GM12891 (cell line): Measurements from ENCODE around the gene MS4A10. TPM values are rescaled to one million over a fixed set of nuclear protein-coding genes. Genes with fewer than 3 reads are reported as not detected.

Source experiments
- DNase-seq: peaks from one replicate; pipeline ENCODE4 v3.0.0; 2011; ENCODE audit warnings: low spot score; ENCODE audit not compliant: insufficient read length
- FAIRE-seq: peaks from 2 replicates; lab custom pipeline; 2011; peaks lifted over from hg19 to GRCh38; lab: Jason Lieb, UNC
- PAX5 ChIP-seq: IDR thresholded peaks from 2 replicates; pipeline ENCODE4 v1.6.1; 2011; ENCODE audit warnings: low read length, moderate library complexity, mild to moderate bottlenecking; ENCODE audit not compliant: insufficient read depth, severe bottlenecking
- POLR2A ChIP-seq: IDR thresholded peaks from 2 replicates; pipeline ENCODE4 v1.6.1; 2011; ENCODE audit warnings: low read depth, low read length, control low read depth
- POLR2AphosphoS5 ChIP-seq: IDR thresholded peaks from 2 replicates; pipeline ENCODE4 v1.6.1; 2011; ENCODE audit warnings: low read depth, low read length, control low read depth
- POU2F2 ChIP-seq: IDR thresholded peaks from 2 replicates; pipeline ENCODE4 v1.6.1; 2011; ENCODE audit warnings: low read depth, mild to moderate bottlenecking, control low read depth, low read length, moderate library complexity
- SPI1 ChIP-seq: IDR thresholded peaks from 2 replicates; pipeline ENCODE4 v1.6.1; 2011; ENCODE audit warnings: low read depth, low read length, control low read depth
- TAF1 ChIP-seq: IDR thresholded peaks from 2 replicates; pipeline ENCODE4 v1.6.1; 2011; ENCODE audit warnings: low read depth, low read length, control low read depth
- polyA plus RNA-seq: library from polyadenylated mRNA; unstranded; fragments of >200 nt; gene quantifications from one replicate; pipeline ENCODE4 v1.2.1, GENCODE V29; 2012; ENCODE audit warnings: low read depth, missing spikeins, inconsistent platforms; ENCODE audit not compliant: missing spikeins

The MS4A10 gene
- not detected for polyA plus RNA-seq

- DNase-seq (no peak), FAIRE-seq (no peak)
- TF ChIP-seq POLR2A (no peak), POU2F2 (no peak), SPI1 (no peak), POLR2AphosphoS5 (no peak), TAF1 (no peak), PAX5 (no peak)
Observed at GRCh38 chr11:60785136-60785535, at the start of gene MS4A10. Gene MS4A10, plus strand, starts transcription at chr11:60785333. Its CDS starts 5,003 bp downstream, at chr11:60790336.

- FAIRE-seq: no peak
- TF ChIP-seq POLR2A: no peak
- TF ChIP-seq SPI1: no peak
- TF ChIP-seq POU2F2: no peak
- TF ChIP-seq PAX5: no peak
- TF ChIP-seq POLR2AphosphoS5: no peak
- TF ChIP-seq TAF1: no peak
Observed at GRCh38 chr11:60739114-60739513, 46.0 kb upstream of the MS4A10 start.

GRCh38 chr11:60740573-60740972 is 44.6 kb upstream of the MS4A10 start:
- DNase-seq (no peak), FAIRE-seq (no peak)
- TF ChIP-seq PAX5 (no peak), POLR2AphosphoS5 (no peak), SPI1 (no peak), POU2F2 (no peak), POLR2A (no peak), TAF1 (no peak)

More at GRCh38 chr11:60739114-60739513, 46.0 kb upstream of the MS4A10 start:
- no peak for DNase-seq

GRCh38 chr11:60741421-60741820 is 43.7 kb upstream of the MS4A10 start:
- DNase-seq (no peak), FAIRE-seq (no peak)
- TF ChIP-seq PAX5 (no peak), SPI1 (no peak), POLR2AphosphoS5 (no peak), POU2F2 (no peak), POLR2A (no peak), TAF1 (no peak)

- DNase-seq (no peak), FAIRE-seq (no peak)
- no peak for TF ChIP-seq PAX5
- no peak for TF ChIP-seq SPI1
- no peak for TF ChIP-seq POLR2AphosphoS5
- TF ChIP-seq POU2F2: no peak
- TF ChIP-seq POLR2A: no peak
- TF ChIP-seq TAF1: no peak
Observed at GRCh38 chr11:60743058-60743457, 42.1 kb upstream of the MS4A10 start.

- no peak for FAIRE-seq
- DNase-seq: no peak
- TF ChIP-seq TAF1 (no peak), POLR2AphosphoS5 (no peak), PAX5 (no peak), SPI1 (no peak), POU2F2 (no peak), POLR2A (no peak)
Observed at GRCh38 chr11:60744114-60744513, 41.0 kb upstream of the MS4A10 start.

- no peak for TF ChIP-seq SPI1
- no peak for TF ChIP-seq POLR2AphosphoS5
- TF ChIP-seq POU2F2: no peak
- no peak for TF ChIP-seq POLR2A
- no peak for TF ChIP-seq TAF1
- TF ChIP-seq PAX5: no peak
Observed at GRCh38 chr11:60747359-60747873, 37.7 kb upstream of the MS4A10 start.

GRCh38 chr11:60748225-60748624 is 36.9 kb upstream of the MS4A10 start:
- FAIRE-seq: no peak
- TF ChIP-seq PAX5 (no peak), POLR2A (no peak), POLR2AphosphoS5 (no peak), POU2F2 (no peak), TAF1 (no peak), SPI1 (no peak)
- no peak for DNase-seq

More at GRCh38 chr11:60747359-60747873, 37.7 kb upstream of the MS4A10 start:
- peak; percentile 78 for FAIRE-seq
- DNase-seq: no peak

GRCh38 chr11:60748821-60749220 is 36.3 kb upstream of the MS4A10 start:
- FAIRE-seq (no peak), DNase-seq (no peak)
- TF ChIP-seq TAF1: no peak
- no peak for TF ChIP-seq POLR2AphosphoS5
- TF ChIP-seq POU2F2: no peak
- TF ChIP-seq PAX5: no peak
- no peak for TF ChIP-seq SPI1
- TF ChIP-seq POLR2A: no peak

GRCh38 chr11:60750911-60751310 is 34.2 kb upstream of the MS4A10 start:
- DNase-seq (no peak), FAIRE-seq (no peak)
- TF ChIP-seq SPI1 (no peak), PAX5 (no peak), POU2F2 (no peak), TAF1 (no peak), POLR2A (no peak), POLR2AphosphoS5 (no peak)

GRCh38 chr11:60753309-60753708 is 31.8 kb upstream of the MS4A10 start:
- no peak for FAIRE-seq
- TF ChIP-seq POLR2AphosphoS5: no peak
- TF ChIP-seq POU2F2: no peak
- TF ChIP-seq TAF1: no peak
- TF ChIP-seq POLR2A: no peak
- no peak for TF ChIP-seq PAX5
- no peak for TF ChIP-seq SPI1
- DNase-seq: no peak
